Measurements from ENCODE around the gene CDH4.

GRCh38 chr20:61379898-61380544 is 128.0 kb downstream of the CDH4 start:
- TF ChIP-seq CTCF (conservative IDR thresholded peaks at IDR 0.05; ENCODE audit: low read length) (no peak), EZH2phosphoT487 (IDR thresholded peaks at IDR 0.05; ENCODE audit: borderline replicate concordance, low read depth, low read length) (no peak)

Data from OCI-LY7 (cell line).